Endothelial cell of umbilical vein (primary cell): Measurements from ENCODE around the gene GGA1. TPM values are rescaled to one million over a fixed set of nuclear protein-coding genes. Genes with fewer than 3 reads are reported as not detected.

Experiments
- BruUV-seq: library from RNA; stranded (reverse); fragments of 400-500 nt; replicated peaks from 2 replicates; lab custom pipeline; 2021; lab: Mats Ljungman, UMichigan
- CTCF ChIA-PET: fragments of 300-600, 350-600 bp; sonication (Branson Sonifier 250); formaldehyde crosslinking; loops from one replicate; lab custom pipeline; 2021; ENCODE audit warnings: antibody characterized with exemption, inconsistent platforms; lab: Charles Lee
- POLR2A ChIA-PET: fragments of 300-600, 350-600 bp; sonication (Branson Sonifier 250); formaldehyde crosslinking; loops from one replicate; lab custom pipeline; 2021; ENCODE audit warnings: antibody characterized with exemption, inconsistent platforms; lab: Charles Lee
- DNase-seq: peaks from one replicate; pipeline ENCODE4 v3.0.0-alpha.2; 2011; ENCODE audit warnings: low read depth, low spot score
- FAIRE-seq: peaks from 2 replicates; lab custom pipeline; 2011; peaks lifted over from hg19 to GRCh38; lab: Jason Lieb, UNC
- H2AFZ ChIP-seq: 2 replicates; pipeline ENCODE4 v1.6.0; 2012; ENCODE audit warnings: low read depth, low read length, control low read depth, inconsistent platforms
- H3K27ac ChIP-seq: 2 replicates; pipeline ENCODE4 v1.5.1; 2011; ENCODE audit warnings: low read depth, mild to moderate bottlenecking, control low read depth, low read length, moderate library complexity; ENCODE audit not compliant: insufficient read depth
- H3K27me3 ChIP-seq, 2 experiments: 2 replicates each; pipeline versions ENCODE4 v1.6.0 to v1.6.1; 2011; ENCODE audit warnings: low read length in 2 of 2, mixed read lengths in 1 of 2; ENCODE audit not compliant: control insufficient read depth in 2 of 2, insufficient read depth in 2 of 2
- H3K36me3 ChIP-seq, 2 experiments: 2 replicates in 1 of 2; 3 replicates in 1 of 2; pipeline ENCODE4 v1.5.1; 2011; ENCODE audit warnings: low read length in 2 of 2, mild to moderate bottlenecking in 1 of 2, moderate library complexity in 1 of 2; ENCODE audit not compliant: control insufficient read depth in 2 of 2, insufficient read depth in 2 of 2; ENCODE audit errors: extremely low read depth in 1 of 2
- H3K4me1 ChIP-seq: 3 replicates; pipeline ENCODE4 v1.5.1; 2011; ENCODE audit warnings: mild to moderate bottlenecking, low read length; ENCODE audit not compliant: control insufficient read depth, insufficient read depth; ENCODE audit errors: extremely low read depth
- H3K4me2 ChIP-seq: 2 replicates; pipeline ENCODE4 v1.6.1; 2011; ENCODE audit warnings: low read length, control low read depth, mixed read lengths; ENCODE audit not compliant: insufficient read depth
- H3K4me3 ChIP-seq, 3 experiments: fragments of 200-600 bp in 1 of 3; sonication (generic), shearing (Covaris generic) in 1 of 3; replicated peaks in 1 of 3; 2 replicates each; pipeline ENCODE4 v1.5.1; 2011 to 2016; ENCODE audit warnings: control low read depth in 3 of 3, low read length in 3 of 3, mild to moderate bottlenecking in 2 of 3, inconsistent platforms in 1 of 3, low read depth in 1 of 3, moderate library complexity in 1 of 3; ENCODE audit not compliant: insufficient read depth in 1 of 3
- H3K79me2 ChIP-seq: 2 replicates; pipeline ENCODE4 v1.6.0; 2012; ENCODE audit warnings: low read length, inconsistent platforms; ENCODE audit not compliant: control insufficient read depth, insufficient read depth
- H3K9ac ChIP-seq: replicated peaks from 2 replicates; pipeline ENCODE3; 2011; ENCODE audit warnings: low read length, control low read depth; ENCODE audit not compliant: insufficient read depth; ENCODE audit errors: extremely low read depth
- H3K9me1 ChIP-seq: replicated peaks from 3 replicates; pipeline ENCODE4 v1.6.0; 2011; ENCODE audit warnings: mild to moderate bottlenecking, low read length; ENCODE audit not compliant: control insufficient read depth, insufficient read depth; ENCODE audit errors: extremely low read depth
- H3K9me3 ChIP-seq: replicated peaks from 2 replicates; pipeline ENCODE4 v1.5.1; 2012; ENCODE audit warnings: low read length, inconsistent platforms; ENCODE audit not compliant: control insufficient read depth, insufficient read depth
- H4K20me1 ChIP-seq: replicated peaks from 2 replicates; pipeline ENCODE3; 2011; ENCODE audit warnings: mild to moderate bottlenecking, low read length; ENCODE audit not compliant: control insufficient read depth, insufficient read depth; ENCODE audit errors: extremely low read depth
- CTCF ChIP-seq, 2 donors: IDR thresholded peaks; 1 replicate in 1 of 2; 2 replicates in 1 of 2; pipeline ENCODE4 v1.5.1; 2011; ENCODE audit warnings: low read length in 2 of 2, mild to moderate bottlenecking in 2 of 2, moderate library complexity in 2 of 2, control low read depth in 1 of 2, inconsistent platforms in 1 of 2, low read depth in 1 of 2; ENCODE audit not compliant: insufficient read depth in 1 of 2; ENCODE audit errors: extremely low read depth in 1 of 2
- FOS ChIP-seq: IDR thresholded peaks from 2 replicates; pipeline ENCODE4 v1.6.1; 2011; ENCODE audit warnings: mild to moderate bottlenecking, low read length, moderate library complexity, borderline replicate concordance; ENCODE audit not compliant: insufficient read depth
- POLR2A ChIP-seq: IDR thresholded peaks from 2 replicates; pipeline ENCODE4 v1.6.1; 2012; ENCODE audit warnings: low read depth, mild to moderate bottlenecking, control low read depth, low read length
- POLR2AphosphoS5 ChIP-seq: IDR thresholded peaks from 2 replicates; pipeline ENCODE4 v1.6.1; 2012; ENCODE audit warnings: low read depth, mild to moderate bottlenecking, control low read depth, low read length, moderate library complexity; ENCODE audit not compliant: insufficient read depth
- dilution Hi-C: fragments of 300-500 bp; cut with MboI; formaldehyde crosslinking; loops from one replicate; pipeline ENCODE4 v1.15.0; 2019; ENCODE audit warnings: low sequenced_read_pairs; ENCODE audit not compliant: extremely low pct_ligation_motif_present
- intact Hi-C: fragments of 100-400 bp; cut with micrococcal nuclease; formaldehyde crosslinking; loops from one replicate; pipeline ENCODE4 v1.10.0; 2022
- polyA plus RNA-seq, 4 experiments: library from polyadenylated mRNA; depleted of rRNA in 3 of 4; stranded (reverse) in 3 of 4; unstranded in 1 of 4; fragments of >200 nt; gene quantifications; 2 replicates each; pipeline versions ENCODE4 v1.2.1 to v1.2.3, GENCODE V29; 2011 to 2012; ENCODE audit warnings: missing spikeins in 1 of 4
- total RNA-seq: library from RNA; stranded (reverse); gene quantifications from 2 replicates; pipeline ENCODE4 v1.2.3, GENCODE V29; 2021

The GGA1 gene
- total and polyA plus RNA-seq, 2 donors (not counting 3 experiments of a cell fraction or from before 2014, with no cell fraction given): 54.1 to 67.5 TPM

- H3K27me3 ChIP-seq: no peaks in the 10 kb centered on the region
- ChIA-PET POLR2A (no interaction called here), CTCF (interaction anchor here (1.3 to 21.8 kb wide), 4 partner anchors 20 to 29 kb away, joined by 3 to 977 read pairs (median 44); no protein-coding TSS in a partner anchor)
- H4K20me1 ChIP-seq: peaks cover 3% of the 10 kb centered on the region
- no peaks in the 10 kb centered on the region for H3K9me1 ChIP-seq
- no peak overlapping the region for H3K4me2 ChIP-seq
- H3K4me1 ChIP-seq: peaks cover 9% of the 10 kb centered on the region
- DNase-seq (no peak), FAIRE-seq (peak; percentile 70)
- H2AFZ ChIP-seq: no peak overlapping the region
- intact Hi-C loops (loop anchor here (1.0 kb wide), 1 partner anchor 26 kb away; no protein-coding TSS in a partner anchor), dilution Hi-C loops (no loop called here)
- peaks cover 13% of the 10 kb centered on the region for H3K79me2 ChIP-seq
- BruUV-seq: no TSS peak
- H3K9ac ChIP-seq: no peak overlapping the region
- H3K27ac ChIP-seq: no peak overlapping the region
- peaks cover 17 to 24% of the 10 kb centered on the region in 2 experiments for H3K36me3 ChIP-seq
- no peak for TF ChIP-seq FOS
- TF ChIP-seq CTCF (IDR thresholded peaks at IDR 0.05; ENCODE audit: extremely low read depth in 1 of 2, insufficient read depth in 1 of 2, low read depth in 1 of 2, low read length in 2 of 2): peak; percentile 18 to 35
- peak; percentile 8 for TF ChIP-seq POLR2AphosphoS5
- peak; percentile 1 for TF ChIP-seq POLR2A
- no peak overlapping the region for H3K4me3 ChIP-seq
- H3K9me3 ChIP-seq: no peaks in the 10 kb centered on the region
These were observed 37.2 kb upstream of the GGA1 start for GRCh38 chr22:37571258-37571991.
